GM18909 (cell line): ENCODE results near the gene ANAPC13.

ENCODE experiments used
- ATAC-seq: cut with Tn5 transposase; IDR thresholded peaks from one replicate; pipeline ENCODE4 v1.9.1; 2021; ENCODE audit warnings: mild to moderate bottlenecking; ENCODE audit not compliant: unreplicated experiment, poor library complexity

The ANAPC13 gene

DNA sequence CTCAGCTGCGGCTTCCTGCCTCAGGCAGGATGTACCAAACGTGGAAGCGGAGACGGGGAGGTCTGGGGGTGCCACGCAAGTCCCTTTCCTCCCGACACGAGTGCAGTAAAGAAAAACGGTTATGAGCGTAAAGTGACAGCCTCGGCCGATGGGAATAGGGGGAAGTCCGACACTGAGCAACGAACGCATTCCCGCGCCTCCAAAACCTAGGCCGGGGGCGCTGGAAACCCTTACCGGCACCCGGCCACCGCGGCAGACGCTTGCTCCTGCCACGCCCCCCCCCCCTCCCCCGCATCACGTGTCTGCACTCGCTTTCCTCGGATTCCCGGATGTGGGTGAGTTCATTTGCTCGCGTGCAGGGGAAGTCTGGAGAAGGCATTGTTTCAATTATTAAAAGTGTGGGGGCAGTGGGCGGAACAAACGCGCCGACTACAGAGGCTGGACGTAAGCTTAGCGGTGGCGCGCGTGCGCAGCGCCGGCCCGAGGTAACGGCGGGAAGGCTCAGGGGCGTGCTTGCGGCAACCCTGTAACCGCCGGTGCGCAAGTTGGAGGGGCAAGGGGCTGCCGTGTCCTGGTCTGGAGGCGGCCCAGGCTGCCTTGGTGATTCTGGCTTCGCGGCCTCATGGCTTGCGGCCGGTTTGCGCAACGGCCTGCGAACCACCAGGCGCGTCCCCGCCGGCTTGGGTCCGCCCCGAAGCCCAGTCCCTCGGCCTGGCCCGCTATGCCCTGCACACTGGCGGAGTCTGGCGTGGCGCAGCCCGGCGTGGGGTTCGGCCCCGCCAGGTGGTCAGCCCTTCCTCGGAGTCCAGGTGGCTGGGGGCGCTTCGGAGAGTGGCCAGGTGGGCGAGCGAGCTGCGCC lies at the start of gene ANAPC13, which contains the start of gene CEP63:
ANAPC13 (minus strand) TSS at position 268 of the 859 bp plus-strand sequence. CDS start 3,081 bp downstream, outside the sequence.
CEP63 (plus strand) TSS at position 340 of the 859 bp plus-strand sequence. CDS start 9,264 bp downstream, outside the sequence.
- peak; percentile 85 for ATAC-seq

GRCh38 chr3:134535186-134535970 lies 49.6 kb upstream of the ANAPC13 start:
- ATAC-seq = no peak

DNA sequence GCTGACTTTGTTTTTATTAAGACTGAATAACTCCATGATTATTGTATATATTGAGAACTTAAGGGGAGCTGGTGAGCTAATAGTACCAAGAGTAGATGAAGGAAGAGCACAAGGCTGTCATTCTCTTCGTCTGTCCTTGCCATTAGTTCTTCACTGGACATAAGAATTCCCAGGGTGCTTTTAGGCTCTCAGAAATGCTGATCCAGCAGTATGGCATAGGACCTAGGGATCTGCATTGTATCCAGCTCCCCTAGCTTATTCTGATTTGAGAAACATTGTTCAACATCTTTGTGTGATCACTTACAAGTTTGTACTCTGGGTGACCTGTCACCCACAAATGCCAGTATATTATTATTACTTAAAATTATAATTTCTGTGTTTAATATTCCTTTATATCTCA lies 47.7 kb upstream of the ANAPC13 start:
- ATAC-seq = no peak

DNA sequence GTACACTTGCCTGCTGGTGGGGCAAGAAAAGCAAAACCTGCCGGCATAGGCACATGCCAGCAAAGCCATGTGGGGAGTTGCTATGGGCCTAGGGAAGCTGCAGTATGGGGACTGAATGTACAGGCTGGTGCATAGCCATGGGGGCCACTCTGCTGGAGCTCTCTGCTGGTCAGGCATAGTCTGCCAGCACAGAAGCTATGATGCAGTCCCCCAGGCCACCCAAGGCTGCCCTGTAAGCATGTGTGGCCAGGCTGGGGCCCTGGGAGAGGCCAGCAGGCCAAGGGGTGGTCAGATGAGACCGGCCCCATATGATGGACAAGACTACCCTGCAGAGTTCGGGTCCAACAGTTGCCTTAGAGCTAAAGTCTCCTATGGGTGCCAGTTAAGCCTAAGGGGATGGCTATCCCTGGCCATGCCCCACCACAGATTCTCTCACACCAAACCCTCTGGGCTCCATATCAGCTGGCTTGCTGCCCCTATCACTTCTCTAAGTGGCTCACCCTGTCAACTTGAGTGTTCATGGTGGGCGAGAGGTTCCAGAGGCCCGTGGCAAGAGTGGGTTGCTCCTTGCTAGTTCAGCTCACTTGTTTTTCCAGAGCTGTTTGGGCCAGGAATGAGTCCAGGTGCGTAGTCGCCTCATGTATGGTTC lies 41.9 kb upstream of the ANAPC13 start:
- ATAC-seq = no peak

- ATAC-seq = no peak
Observed at GRCh38 chr3:134527037-134527436, 41.3 kb upstream of the ANAPC13 start.

DNA sequence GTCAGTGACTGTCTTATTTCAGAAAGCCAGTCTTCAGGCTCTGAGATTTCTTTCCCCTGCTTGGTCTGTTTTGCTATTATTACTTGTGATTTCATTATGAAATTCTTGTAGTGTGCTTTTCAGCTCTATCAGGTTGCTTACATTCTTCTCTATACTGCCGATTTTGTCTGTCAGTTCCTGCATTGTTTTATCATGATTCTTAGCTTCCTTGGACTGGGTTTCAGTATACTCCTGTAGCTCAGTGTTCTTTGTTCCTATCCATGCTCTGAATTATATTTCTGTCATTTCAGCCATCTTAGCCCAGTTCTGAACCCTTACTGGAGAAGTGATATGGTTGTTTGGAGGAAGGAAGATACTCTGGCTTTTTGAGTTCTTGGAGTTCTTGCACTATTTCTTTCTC lies 40.5 kb upstream of the ANAPC13 start:
- ATAC-seq = no peak

DNA sequence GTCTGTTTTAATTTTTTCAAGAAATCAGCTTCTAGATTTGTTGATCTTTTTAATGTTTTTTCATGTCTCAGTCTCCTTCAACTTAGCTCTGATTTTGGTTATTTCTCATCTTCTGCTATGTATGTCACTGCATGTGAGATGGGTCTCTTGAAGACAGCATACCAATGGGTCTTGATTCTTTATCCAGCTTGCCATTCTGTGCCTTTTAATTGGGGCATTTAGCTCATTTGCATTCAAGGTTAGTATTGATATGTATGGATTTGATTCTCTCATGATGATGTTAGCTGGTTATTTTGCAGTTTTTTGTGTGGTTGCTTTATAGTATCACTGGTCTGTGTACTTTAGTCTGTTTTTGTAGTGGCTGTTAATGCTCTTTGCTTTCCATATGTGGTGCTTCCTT lies 39.5 kb upstream of the ANAPC13 start:
- no peak for ATAC-seq

DNA sequence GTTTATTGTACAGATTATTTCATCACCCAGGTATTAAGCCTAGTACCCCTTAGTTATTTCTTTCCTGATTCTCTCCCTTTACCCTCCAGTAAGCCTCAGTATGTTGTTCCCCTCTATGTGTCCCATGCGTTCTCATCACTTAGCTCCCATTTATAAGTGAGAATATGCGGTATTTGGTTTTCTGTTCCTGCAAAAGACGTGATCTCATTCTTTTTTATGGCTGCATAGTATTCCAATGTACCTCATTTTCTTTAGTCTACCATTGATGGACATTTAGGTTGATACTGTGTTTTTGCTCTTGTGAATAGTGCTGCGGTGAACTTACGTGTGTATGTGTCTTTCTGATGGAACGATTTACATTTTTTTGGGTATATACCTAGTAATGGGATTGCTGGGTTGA lies 36.8 kb upstream of the ANAPC13 start:
- ATAC-seq = no peak

DNA sequence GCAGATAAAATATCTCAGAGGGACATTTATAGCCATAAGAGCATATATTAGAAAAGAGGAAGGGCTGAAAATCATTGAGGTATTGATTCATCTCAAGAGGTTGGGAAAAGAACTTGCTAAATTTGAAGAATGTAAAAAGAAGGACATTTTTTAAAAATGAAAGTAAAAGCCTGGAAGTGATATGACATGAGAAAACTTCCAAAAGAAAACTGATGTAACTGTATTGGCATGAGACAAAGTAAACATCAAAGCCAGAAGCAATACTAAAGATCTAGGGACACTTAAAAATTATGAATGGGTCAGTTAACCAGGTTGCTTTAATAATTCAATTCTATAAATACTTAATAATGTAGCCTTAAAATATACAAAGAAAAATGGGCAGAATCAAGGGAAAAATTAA lies 32.0 kb upstream of the ANAPC13 start:
- ATAC-seq = no peak

- ATAC-seq = no peak
Observed at GRCh38 chr3:134516905-134517304, 31.1 kb upstream of the ANAPC13 start.

DNA sequence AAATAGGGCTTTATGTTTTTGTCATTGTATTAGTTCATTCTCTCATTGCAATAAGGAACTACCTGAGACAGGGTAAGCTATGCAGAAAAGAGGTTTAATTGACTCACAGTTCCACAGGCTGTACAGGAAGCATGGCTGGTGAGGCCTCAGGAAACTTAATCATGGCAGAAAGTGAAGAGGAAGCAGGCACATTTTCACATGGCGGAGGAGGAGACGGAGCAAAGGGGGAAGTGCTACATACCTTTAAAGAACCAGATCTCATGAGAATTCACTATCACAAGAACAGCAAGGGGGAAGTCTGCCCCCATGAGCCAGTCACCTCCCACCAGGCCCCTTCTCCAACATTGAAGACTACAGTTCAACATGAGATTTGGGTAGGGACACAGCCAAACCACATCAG lies 25.7 kb upstream of the ANAPC13 start:
- ATAC-seq = no peak

DNA sequence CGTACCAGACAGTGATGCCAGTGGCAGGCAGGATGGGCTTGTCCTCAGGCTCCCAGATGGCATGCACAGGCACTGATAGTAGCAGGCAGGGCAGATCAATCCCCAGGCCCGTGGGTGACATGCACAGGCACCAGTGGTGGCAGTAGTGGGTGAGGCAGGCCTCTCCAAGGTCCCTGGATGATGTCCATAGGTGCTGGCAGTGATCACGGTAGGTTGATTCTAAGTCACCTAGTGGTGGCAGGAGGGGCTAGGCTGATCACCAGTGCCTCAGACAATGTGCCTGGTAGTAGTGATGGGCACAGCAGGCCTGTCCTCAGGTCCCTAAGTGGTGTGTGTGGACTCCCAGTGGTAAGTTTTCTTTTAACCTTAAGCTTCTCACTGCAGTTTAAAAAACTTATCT lies 19.7 kb upstream of the ANAPC13 start:
- no peak for ATAC-seq

- no peak for ATAC-seq
Observed at GRCh38 chr3:134504132-134504531, 18.3 kb upstream of the ANAPC13 start.

DNA sequence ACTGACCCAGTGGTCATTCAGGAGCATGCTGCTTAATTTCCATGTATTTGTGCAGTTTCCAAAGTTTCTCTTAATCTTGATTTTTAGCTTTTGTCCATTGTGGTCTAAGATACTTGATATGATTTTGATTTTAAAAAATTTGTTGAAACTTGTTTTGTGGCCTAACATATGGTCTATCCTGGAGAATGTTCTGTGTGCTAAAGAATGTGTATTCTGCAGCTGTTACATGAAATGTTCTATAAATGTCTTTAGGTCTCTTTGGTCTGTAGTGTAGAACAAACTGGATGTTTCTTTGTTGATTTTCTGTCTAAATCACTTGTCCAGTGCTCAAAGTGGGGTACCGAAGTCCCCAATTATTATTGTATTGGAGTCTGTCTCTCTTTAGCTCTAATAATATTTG lies 17.5 kb upstream of the ANAPC13 start:
- no peak for ATAC-seq

GRCh38 chr3:134496471-134497071 lies 10.8 kb upstream of the ANAPC13 start:
- ATAC-seq = no peak

DNA sequence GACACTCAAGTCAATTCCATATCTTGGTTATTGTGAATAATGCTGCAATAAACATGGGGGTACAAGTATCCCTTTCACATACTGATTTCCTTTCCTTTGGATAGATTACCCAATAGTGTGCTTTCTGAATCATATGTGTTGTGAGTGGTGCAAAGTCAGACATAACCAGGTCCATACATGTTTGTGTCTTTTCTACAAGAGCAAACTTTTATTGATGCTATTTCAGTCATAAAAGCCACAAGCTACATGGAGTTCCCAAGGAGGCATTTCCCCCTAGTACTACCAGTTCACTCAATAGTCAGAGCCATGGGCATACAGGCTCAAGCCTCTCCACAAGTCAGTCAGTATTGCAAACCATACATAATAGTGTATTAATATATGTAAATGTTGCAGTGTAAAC lies 10.2 kb upstream of the ANAPC13 start:
- no peak for ATAC-seq

GRCh38 chr3:134494495-134494894 lies 8.7 kb upstream of the ANAPC13 start:
- ATAC-seq = no peak

- ATAC-seq = no peak
Observed at GRCh38 chr3:134487406-134487805, 1.6 kb upstream of the ANAPC13 start.

- no peak for ATAC-seq
Observed at GRCh38 chr3:134486577-134487041, 824 bp upstream of the ANAPC13 start.

- peak; percentile 5 for ATAC-seq
Observed at GRCh38 chr3:134485075-134485717, 589 bp downstream of the ANAPC13 start.
